H1 (cell line): ENCODE data around the gene ENTREP1. TPM values are rescaled to one million over a fixed set of nuclear protein-coding genes. Genes with fewer than 3 reads are reported as not detected.

Experiments used
- CTCF ChIA-PET: fragments of 300-600 bp; sonication (Branson Sonifier 250); formaldehyde crosslinking; loops from one replicate; lab custom pipeline; 2021; ENCODE audit not compliant: partially characterized antibody; lab: Charles Lee
- POLR2A ChIA-PET: fragments of 300-600 bp; sonication (Branson Sonifier 250); formaldehyde crosslinking; loops from one replicate; lab custom pipeline; 2021; ENCODE audit warnings: inconsistent platforms; ENCODE audit not compliant: partially characterized antibody; lab: Charles Lee
- DNase-seq, 2 experiments: peaks; one replicate each; pipeline versions ENCODE4 v3.0.0 to v3.0.0-alpha.2; 2010 to 2022; ENCODE audit warnings: low spot score in 2 of 2, low read depth in 1 of 2, mixed read lengths in 1 of 2
- FAIRE-seq: peaks from 2 replicates; lab custom pipeline; 2011; peaks lifted over from hg19 to GRCh38; lab: Jason Lieb, UNC
- H2AFZ ChIP-seq: 2 replicates; pipeline ENCODE4 v1.8.1; 2012; ENCODE audit warnings: low read length, inconsistent platforms
- H2AK5ac ChIP-seq: 2 replicates; pipeline ENCODE4 v1.6.1; 2013; ENCODE audit warnings: low read depth, low read length
- H2BK120ac ChIP-seq: replicated peaks from 2 replicates; pipeline ENCODE3; 2013; ENCODE audit warnings: low read depth, low read length, inconsistent platforms
- H2BK12ac ChIP-seq: 2 replicates; pipeline ENCODE4 v1.6.1; 2013; ENCODE audit warnings: low read depth, low read length
- H2BK15ac ChIP-seq: 2 replicates; pipeline ENCODE4 v1.6.1; 2013; ENCODE audit warnings: low read length
- H2BK20ac ChIP-seq: 2 replicates; pipeline ENCODE4 v1.6.1; 2013; ENCODE audit warnings: low read length
- H2BK5ac ChIP-seq: 2 replicates; pipeline ENCODE4 v1.6.1; 2013; ENCODE audit warnings: low read depth, low read length
- H3K14ac ChIP-seq: 2 replicates; pipeline ENCODE4 v1.6.1; 2013; ENCODE audit warnings: inconsistent platforms; ENCODE audit not compliant: insufficient read length
- H3K18ac ChIP-seq: 2 replicates; pipeline ENCODE4 v1.6.1; 2013; ENCODE audit warnings: low read length; ENCODE audit errors: extremely low read depth
- H3K23ac ChIP-seq: 2 replicates; pipeline ENCODE4 v1.6.1; 2013; ENCODE audit warnings: inconsistent platforms; ENCODE audit not compliant: insufficient read length
- H3K23me2 ChIP-seq: 2 replicates; pipeline ENCODE4 v1.6.1; 2013; ENCODE audit warnings: low read depth, low read length
- H3K27ac ChIP-seq: 2 replicates; pipeline ENCODE4 v1.6.1; 2011; ENCODE audit warnings: low read depth, low read length, inconsistent platforms
- H3K27me3 ChIP-seq, 4 experiments: replicated peaks in 1 of 4; 1 replicate in 1 of 4; 2 replicates in 3 of 4; pipeline versions ENCODE4 v1.6.1 to v1.8.1; 2011 to 2013; ENCODE audit warnings: low read length in 3 of 4, mild to moderate bottlenecking in 3 of 4, inconsistent platforms in 2 of 4, mixed read lengths in 2 of 4, moderate library complexity in 1 of 4; ENCODE audit not compliant: control insufficient read depth in 3 of 4, insufficient read depth in 3 of 4; ENCODE audit errors: extremely low read depth in 1 of 4
- H3K36me3 ChIP-seq, 4 experiments: 2 replicates each; pipeline versions ENCODE4 v1.6.1 to v1.8.1; 2011 to 2013; ENCODE audit warnings: mild to moderate bottlenecking in 4 of 4, low read length in 3 of 4, moderate library complexity in 2 of 4, control low read depth in 1 of 4, inconsistent platforms in 1 of 4; ENCODE audit not compliant: insufficient read depth in 4 of 4, control insufficient read depth in 2 of 4
- H3K4ac ChIP-seq: replicated peaks from 2 replicates; pipeline ENCODE3; 2013; ENCODE audit warnings: low read length, low read depth, mixed read lengths, inconsistent platforms; ENCODE audit not compliant: insufficient read length
- H3K4me1 ChIP-seq, 4 experiments: replicated peaks in 1 of 4; 1 replicate in 1 of 4; 2 replicates in 3 of 4; pipeline versions ENCODE4 v1.6.1 to v1.8.1; 2011 to 2013; ENCODE audit warnings: low read length in 3 of 4, inconsistent platforms in 2 of 4, mixed read lengths in 1 of 4; ENCODE audit not compliant: insufficient read depth in 4 of 4, control insufficient read depth in 3 of 4
- H3K4me2 ChIP-seq, 2 experiments: 2 replicates each; pipeline versions ENCODE4 v1.6.1 to v1.8.1; 2011 to 2013; ENCODE audit warnings: low read depth in 2 of 2, low read length in 2 of 2, control low read depth in 1 of 2, inconsistent platforms in 1 of 2, mild to moderate bottlenecking in 1 of 2; ENCODE audit not compliant: insufficient read depth in 1 of 2
- H3K4me3 ChIP-seq, 4 experiments: fragments of 200-600, 300-600 bp in 1 of 4; sonication (generic), shearing (Covaris generic), sonication (Bioruptor Twin) in 1 of 4; 2 replicates each; pipeline versions ENCODE4 v1.5.1 to v1.8.1; 2011 to 2016; ENCODE audit warnings: low read length in 4 of 4, low read depth in 3 of 4, control low read depth in 2 of 4, inconsistent platforms in 2 of 4, mild to moderate bottlenecking in 2 of 4, mixed read lengths in 1 of 4, moderate library complexity in 1 of 4; ENCODE audit not compliant: insufficient read depth in 2 of 4; ENCODE audit errors: extremely low read depth in 1 of 4
- H3K56ac ChIP-seq: replicated peaks from 2 replicates; pipeline ENCODE3; 2013; ENCODE audit warnings: low read depth, mild to moderate bottlenecking, mixed read lengths, low read length, inconsistent platforms; ENCODE audit not compliant: insufficient read length
- H3K79me1 ChIP-seq: 2 replicates; pipeline ENCODE4 v1.6.1; 2013; ENCODE audit warnings: low read depth, low read length, control low read depth
- H3K79me2 ChIP-seq, 2 experiments: 2 replicates each; pipeline versions ENCODE4 v1.6.1 to v1.8.1; 2012 to 2013; ENCODE audit warnings: low read length in 2 of 2, mild to moderate bottlenecking in 2 of 2, inconsistent platforms in 1 of 2; ENCODE audit not compliant: insufficient read depth in 2 of 2, control insufficient read depth in 1 of 2
- H3K9ac ChIP-seq, 4 experiments: replicated peaks in 1 of 4; 1 replicate in 1 of 4; 2 replicates in 3 of 4; pipeline versions ENCODE4 v1.6.1 to v1.8.1; 2011 to 2013; ENCODE audit warnings: low read depth in 3 of 4, low read length in 3 of 4, control low read depth in 2 of 4, mild to moderate bottlenecking in 2 of 4, moderate library complexity in 2 of 4, inconsistent platforms in 1 of 4; ENCODE audit errors: extremely low read depth in 1 of 4
- H3K9me3 ChIP-seq, 2 experiments: 2 replicates each; pipeline versions ENCODE4 v1.6.1 to v1.8.1; 2012 to 2013; ENCODE audit warnings: mild to moderate bottlenecking in 2 of 2, moderate library complexity in 2 of 2, control low read depth in 1 of 2, inconsistent platforms in 1 of 2, low read depth in 1 of 2, low read length in 1 of 2, mixed read lengths in 1 of 2; ENCODE audit not compliant: insufficient read depth in 2 of 2
- H4K20me1 ChIP-seq, 2 experiments: replicated peaks in 1 of 2; 2 replicates each; pipeline versions ENCODE3 to v1.8.1; 2011 to 2013; ENCODE audit warnings: inconsistent platforms in 2 of 2, low read length in 2 of 2, mild to moderate bottlenecking in 1 of 2; ENCODE audit not compliant: insufficient read depth in 2 of 2, control insufficient read depth in 1 of 2
- H4K5ac ChIP-seq: 2 replicates; pipeline ENCODE4 v1.6.1; 2013; ENCODE audit warnings: low read length, low read depth, mixed read lengths, inconsistent platforms; ENCODE audit not compliant: insufficient read length
- H4K8ac ChIP-seq: 2 replicates; pipeline ENCODE4 v1.8.0; 2013; ENCODE audit warnings: mild to moderate bottlenecking, moderate library complexity, low read length, inconsistent platforms; ENCODE audit not compliant: insufficient read depth; ENCODE audit errors: extremely low read depth
- H4K91ac ChIP-seq: replicated peaks from 2 replicates; pipeline ENCODE3; 2013; ENCODE audit warnings: low read length, mixed read lengths, inconsistent platforms; ENCODE audit not compliant: insufficient read length
- JUN ChIP-seq: IDR thresholded peaks from 2 replicates; pipeline ENCODE4 v1.6.1; 2011; ENCODE audit warnings: low read depth, mild to moderate bottlenecking, improper control_type of control experiment, low read length
- JUND ChIP-seq: IDR thresholded peaks from 2 replicates; pipeline ENCODE4 v1.6.1; 2011; ENCODE audit warnings: mild to moderate bottlenecking, improper control_type of control experiment, low read length
- SAP30 ChIP-seq: fragments of 300-600 bp; sonication (generic); IDR thresholded peaks from 2 replicates; pipeline ENCODE4 v1.7.1; 2012; ENCODE audit warnings: low read length, moderate library complexity, mild to moderate bottlenecking, inconsistent platforms; ENCODE audit not compliant: insufficient read depth, insufficient replicate concordance
- YY1 ChIP-seq: IDR thresholded peaks from 2 replicates; pipeline ENCODE4 v1.6.1; 2011; ENCODE audit warnings: low read depth, mild to moderate bottlenecking, low read length
- WGBS, 2 experiments: shearing (Covaris generic) in 1 of 2; methylation state at CpG; one replicate each; pipeline versions ENCODE4 v1.1.6 to v1.1.7; 2013 to 2015; ENCODE audit warnings: low lambda C conversion rate in 2 of 2, mixed read lengths in 2 of 2, inconsistent platforms in 1 of 2, low coverage in 1 of 2, missing lambda C conversion rate in 1 of 2; ENCODE audit not compliant: insufficient replicate concordance in 2 of 2, insufficient coverage in 1 of 2, insufficient read length in 1 of 2; ENCODE audit errors: extremely low coverage in 1 of 2, missing lambda C conversion rate in 1 of 2; 5-methylcytosine and 5-hydroxymethylcytosine counted together
- polyA plus RNA-seq, 7 experiments: library from polyadenylated mRNA; depleted of rRNA in 3 of 7; stranded (reverse) in 5 of 7; unstranded in 2 of 7; fragments of >200 nt in 5 of 7; fragments of 200-250 nt in 2 of 7; gene quantifications; 1 replicate in 5 of 7; 2 replicates in 1 of 7; 4 replicates in 1 of 7; pipeline versions ENCODE4 v1.2.1 to v1.2.3, GENCODE V29; 2011 to 2013; ENCODE audit warnings: missing spikeins in 2 of 7, mixed read lengths in 2 of 7
- total RNA-seq: library from RNA; stranded (reverse); fragmentation: NEBNext Ultra II Directional; extraction: Animal tissue kit (Norgen Biotek cat#: 25700); gene quantifications from 2 replicates; pipeline ENCODE4 v1.2.1, GENCODE V29; 2021
- TF ChIP-seq, protein P1 (sequence below): IDR thresholded peaks from 2 replicates; pipeline ENCODE4 v1.6.1; 2012; ENCODE audit warnings: inconsistent platforms

The ENTREP1 gene
- total and polyA plus RNA-seq, 2 of the 8 experiments (the other 6 are each of a cell fraction or from before 2014, with no cell fraction given) = 15.3 to 25.0 TPM

DNA sequence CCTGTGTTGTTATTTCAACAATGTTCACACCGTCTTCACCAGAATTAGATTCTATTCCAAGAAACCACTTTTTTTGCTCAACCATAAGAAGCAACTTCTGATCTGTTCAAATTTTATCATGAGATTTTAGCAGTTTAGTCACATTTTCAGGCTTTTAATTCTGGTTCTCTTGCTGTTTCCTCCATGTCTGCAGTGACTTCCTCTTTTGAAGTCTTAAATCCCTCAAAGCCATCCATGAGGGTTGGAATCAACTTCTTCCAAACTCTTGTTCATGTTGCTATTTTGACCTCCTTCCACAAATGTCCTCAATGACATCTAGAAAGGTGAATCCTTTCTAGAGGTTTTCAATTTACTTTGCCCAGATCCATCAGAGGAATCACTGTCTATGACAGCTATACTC, 25.7 kb upstream of the ENTREP1 start:
- 78% methylated on average over 1 of the region's 1 CpG; no CpG with 5 or more reads in 1 of the 2 experiments for WGBS, 2 experiments
- Histone ChIP-seq H3K23me2 (no peaks in the 10 kb centered on the region; the same call in 1 of the 2 replicates), H3K27ac (no peak overlapping the region), H3K9me3 (no peaks in the 10 kb centered on the region), H3K18ac (no peak overlapping the region), H4K91ac (no peak overlapping the region), H2AFZ (no peak overlapping the region), H4K5ac (no peak overlapping the region), H2BK12ac (no peak overlapping the region), H3K79me1 (no peaks in the 10 kb centered on the region), H4K8ac (no peak overlapping the region), H2BK5ac (no peak overlapping the region), H2BK15ac (no peak overlapping the region), H2AK5ac (no peak overlapping the region), H3K4me3 (no peak overlapping the region), H3K79me2 (no peaks in the 10 kb centered on the region), H3K14ac (no peak overlapping the region), H4K20me1 (no peaks in the 10 kb centered on the region), H2BK120ac (no peak overlapping the region), H3K27me3 (no peaks in the 10 kb centered on the region), H3K56ac (no peak overlapping the region), H3K23ac (no peak overlapping the region), H3K9ac (no peak overlapping the region), H3K4ac (no peak overlapping the region), H3K36me3 (no peaks in the 10 kb centered on the region), H3K4me1 (peaks cover 0 to 4% (median 0%) of the 10 kb centered on the region in 4 experiments; a peak in 1 of 7 replicates), H3K4me2 (no peak overlapping the region), H2BK20ac (no peak overlapping the region)
- FAIRE-seq = no peak
- ChIA-PET CTCF (interaction anchor here (0.7 to 1.0 kb wide), 2 partner anchors 35 to 114 kb away, joined by 3 read pairs; no protein-coding TSS in a partner anchor), POLR2A (no interaction called here)
- TF ChIP-seq JUND (no peak), YY1 (no peak), SAP30 (no peak), JUN (no peak)
- TF ChIP-seq, protein P1, sequence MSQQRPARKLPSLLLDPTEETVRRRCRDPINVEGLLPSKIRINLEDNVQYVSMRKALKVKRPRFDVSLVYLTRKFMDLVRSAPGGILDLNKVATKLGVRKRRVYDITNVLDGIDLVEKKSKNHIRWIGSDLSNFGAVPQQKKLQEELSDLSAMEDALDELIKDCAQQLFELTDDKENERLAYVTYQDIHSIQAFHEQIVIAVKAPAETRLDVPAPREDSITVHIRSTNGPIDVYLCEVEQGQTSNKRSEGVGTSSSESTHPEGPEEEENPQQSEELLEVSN = no peak
- no peak for DNase-seq
